GM21360 (cell line): ENCODE data around the gene ARHGEF2.

ENCODE experiments used
- ATAC-seq: cut with Tn5 transposase; IDR thresholded peaks from one replicate; pipeline ENCODE4 v1.9.1; 2021; ENCODE audit warnings: mild to moderate bottlenecking, moderate library complexity; ENCODE audit not compliant: unreplicated experiment

The ARHGEF2 gene

DNA sequence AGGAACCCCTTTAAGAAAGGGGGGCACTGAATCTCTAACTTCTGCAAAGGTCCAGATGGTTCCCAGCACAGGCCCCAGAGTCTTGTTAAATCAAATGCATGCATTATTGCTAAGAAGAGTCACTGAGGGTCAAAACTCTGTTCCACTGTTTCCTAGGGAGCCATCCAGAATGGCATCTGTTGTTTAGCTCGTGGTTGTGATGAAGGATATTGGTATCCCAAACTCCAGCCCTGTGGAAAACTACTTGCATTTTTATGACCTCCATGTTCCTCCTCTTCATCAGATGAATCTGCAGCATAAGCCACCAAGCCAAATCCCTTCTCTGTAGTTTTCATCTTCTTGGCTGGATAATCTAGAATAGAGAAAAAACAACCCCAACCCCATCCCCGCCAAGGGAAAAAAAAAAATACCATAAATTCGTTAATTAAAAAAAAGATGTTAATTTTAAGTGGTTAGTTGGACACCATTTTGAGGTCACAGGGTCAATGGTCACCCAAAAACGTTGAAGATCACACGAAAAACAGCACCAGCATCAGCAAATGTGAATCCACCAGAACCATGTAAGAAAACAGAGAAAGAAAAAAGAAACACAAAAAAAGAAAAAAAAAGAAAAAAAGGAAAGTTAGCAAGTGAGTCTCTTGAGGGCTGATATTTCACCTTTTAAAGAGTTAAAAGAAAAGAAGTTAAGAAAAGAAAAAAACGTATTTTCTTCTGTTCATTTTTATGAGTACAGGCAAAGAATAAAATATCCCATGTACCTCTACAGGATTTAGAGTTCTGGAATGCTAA, 64.2 kb downstream of the ARHGEF2 start:
- ATAC-seq = no peak

DNA sequence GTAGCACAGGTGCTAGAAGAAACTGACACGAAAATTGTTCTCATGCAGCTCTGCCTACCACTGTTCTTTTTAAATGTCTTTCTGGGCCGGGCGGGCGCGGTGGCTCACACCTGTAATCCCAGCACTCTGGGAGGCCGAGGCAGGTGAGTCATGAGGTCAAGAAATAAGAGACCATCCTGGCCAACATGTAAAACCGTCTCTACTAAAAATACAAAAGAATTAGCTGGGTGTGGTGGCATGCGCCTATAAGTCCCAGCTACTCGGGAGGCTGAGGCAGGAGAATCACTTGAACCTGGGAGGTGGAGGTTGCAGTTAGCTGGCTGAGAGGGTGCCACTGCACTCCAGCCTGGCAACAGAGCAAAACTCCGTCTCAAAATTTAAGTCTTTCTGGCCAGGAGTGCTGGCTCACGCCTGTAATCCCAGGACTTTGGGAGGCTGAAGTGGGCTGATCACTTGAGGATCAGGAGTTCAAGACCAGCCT, 66.3 kb downstream of the ARHGEF2 start:
- no peak for ATAC-seq

DNA sequence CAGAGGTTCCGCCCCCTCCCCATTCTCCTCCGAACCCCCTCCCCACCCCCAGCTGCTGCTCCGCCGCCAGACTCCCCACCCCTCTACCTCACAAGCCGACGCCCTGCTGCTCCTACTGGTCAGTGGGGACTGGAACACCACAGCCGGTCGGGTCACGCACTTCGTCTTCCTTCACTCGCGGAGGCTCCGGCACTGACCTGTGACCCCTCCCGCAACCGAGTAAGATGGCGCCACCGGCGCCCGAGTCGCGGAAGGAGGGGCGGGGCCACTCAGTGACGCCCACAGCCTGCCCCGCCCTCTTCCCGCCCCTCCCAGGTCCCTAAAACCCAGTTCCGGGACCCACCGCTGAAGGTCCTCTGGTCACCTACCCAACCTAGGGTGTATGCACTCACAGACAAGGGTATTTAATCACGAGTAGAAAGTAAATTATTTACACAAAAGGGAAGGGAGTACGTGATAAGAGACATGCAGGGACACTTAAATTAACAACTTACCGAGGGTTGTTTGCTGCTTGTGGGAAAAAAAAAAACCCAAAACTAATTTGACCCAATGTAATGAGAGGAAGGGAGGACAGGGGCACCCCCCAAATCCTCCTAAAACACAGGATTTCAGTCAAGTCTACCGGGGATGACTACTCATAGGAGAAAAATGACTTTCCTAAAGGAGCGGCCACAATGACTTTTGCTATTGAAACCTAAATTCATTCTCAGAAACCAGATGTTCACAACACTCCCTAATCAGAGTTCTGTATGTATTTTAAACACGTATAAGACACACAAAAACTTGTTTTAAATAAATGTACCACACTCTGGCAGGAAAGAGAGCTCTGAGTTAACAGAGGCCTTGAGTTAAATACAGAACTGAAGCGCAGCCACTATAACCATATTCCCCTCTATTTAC, 66.9 kb downstream of the ARHGEF2 start, which contains the start of gene RIT1:
RIT1 (minus strand) TSS at position 194 of the 900 bp plus-strand sequence. CDS start 588 bp downstream, outside the sequence.
- ATAC-seq = peak; percentile 79

GRCh38 chr1:155910621-155911121, 67.7 kb downstream of the ARHGEF2 start:
- no peak for ATAC-seq

DNA sequence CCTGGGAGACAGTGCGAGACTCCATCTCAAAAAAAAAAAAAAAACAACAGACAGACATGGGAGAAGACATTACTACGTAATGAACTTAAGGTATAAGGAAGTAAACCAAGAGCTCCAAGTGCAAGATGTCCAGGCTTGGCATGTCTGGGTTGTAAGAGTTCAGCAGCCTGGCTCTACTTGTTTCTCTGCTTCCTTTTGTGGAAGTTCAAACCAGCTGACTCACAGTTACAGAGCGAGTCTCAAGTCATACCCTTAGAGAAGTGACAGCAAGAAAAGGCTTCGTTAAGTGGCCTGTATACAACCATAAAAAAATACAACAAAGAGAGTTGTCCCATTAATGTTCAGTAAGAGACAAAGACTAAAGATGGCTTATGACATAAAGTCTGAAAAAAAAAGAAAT, 68.5 kb downstream of the ARHGEF2 start:
- no peak for ATAC-seq

DNA sequence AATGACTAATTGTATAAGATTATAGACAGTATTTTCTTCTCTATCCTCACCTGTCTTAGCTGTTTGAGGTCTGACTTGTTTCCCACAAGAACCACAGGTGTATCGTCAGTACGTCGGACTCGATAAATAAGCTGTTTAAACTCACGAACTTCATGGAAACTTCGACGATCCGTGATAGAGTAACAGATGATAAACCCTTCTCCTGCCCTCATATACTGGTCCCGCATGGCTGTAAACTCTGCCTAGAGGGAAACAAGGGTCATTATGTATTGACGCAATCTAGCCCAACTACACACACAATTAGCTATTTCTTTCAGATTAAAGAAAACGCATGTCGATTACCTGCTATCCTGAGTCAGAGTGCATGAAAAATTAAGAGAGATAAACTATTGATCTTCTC, 74.1 kb downstream of the ARHGEF2 start:
- no peak for ATAC-seq

- no peak for ATAC-seq
Observed at GRCh38 chr1:155900161-155900560, 78.2 kb downstream of the ARHGEF2 start.

DNA sequence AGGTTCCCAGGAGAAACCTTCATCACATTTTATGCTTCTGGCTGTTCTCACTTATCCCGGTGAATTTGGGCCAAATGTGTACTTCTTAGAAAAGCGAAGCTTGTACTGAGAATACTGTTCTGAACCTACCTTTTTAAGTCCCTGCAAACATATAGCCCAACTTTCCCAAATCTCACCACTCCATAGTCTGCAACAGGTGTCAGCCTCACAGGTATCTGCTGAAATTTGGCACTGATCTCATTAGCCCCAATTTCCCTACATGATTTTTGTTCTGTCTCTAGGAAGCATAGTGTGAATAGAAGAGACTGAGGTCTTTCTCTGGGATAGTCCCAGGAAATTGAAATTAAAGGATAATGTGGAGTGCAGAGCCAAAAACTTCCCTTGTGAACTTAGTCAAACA, 78.7 kb downstream of the ARHGEF2 start:
- no peak for ATAC-seq

DNA sequence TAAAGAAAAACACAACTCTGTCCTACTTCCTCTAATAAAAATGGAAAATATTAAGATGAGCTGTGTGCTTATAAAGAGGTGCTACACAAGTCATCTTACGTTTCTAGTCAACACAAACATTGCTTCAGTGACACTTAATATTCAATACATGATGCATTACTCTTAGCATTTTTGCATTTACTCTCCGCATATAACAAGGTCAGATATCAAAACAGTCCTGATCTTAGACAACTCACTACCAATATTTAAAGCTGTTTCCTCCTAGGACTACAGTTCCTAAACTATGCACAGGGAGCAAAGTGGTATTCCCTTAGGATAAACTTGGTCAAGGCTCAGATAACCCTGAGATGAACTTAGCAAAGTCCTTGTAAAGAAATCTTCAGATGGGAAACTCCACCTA, 79.5 kb downstream of the ARHGEF2 start:
- ATAC-seq = no peak

GRCh38 chr1:155897746-155898145, 80.6 kb downstream of the ARHGEF2 start:
- no peak for ATAC-seq
